Measurements from ENCODE around the gene SLC35E3.

SLC35E3 gene

GRCh38 chr12:68745904-68746571 lies at the start of gene SLC35E3:
SLC35E3 (plus strand) TSS chr12:68746176; CDS start chr12:68746378, 202 bp downstream.
- peak; percentile 89 for DNase-seq

- no peak for DNase-seq
Measured at GRCh38 chr12:68699486-68699885, 46.5 kb upstream of the SLC35E3 start.

DNA sequence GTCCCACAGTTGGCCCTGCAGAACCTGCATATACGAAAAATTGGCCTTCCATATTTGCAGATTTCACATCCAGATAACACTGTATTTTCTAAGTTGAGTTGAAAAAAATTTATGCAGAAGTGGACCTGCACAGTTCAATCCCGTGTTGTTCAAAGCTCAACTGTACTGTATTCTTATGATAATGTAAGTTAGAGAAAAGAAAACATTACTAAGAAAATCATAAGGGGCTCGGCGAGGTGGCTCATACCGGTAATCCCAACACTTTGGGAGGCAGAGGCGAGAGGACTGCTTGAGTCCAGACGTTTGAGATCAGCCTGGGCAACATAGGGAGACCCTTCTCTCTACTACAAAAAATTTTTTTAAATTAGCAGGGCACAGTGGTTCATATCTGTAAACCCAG lies 18.2 kb upstream of the SLC35E3 start:
- DNase-seq: no peak

DNA sequence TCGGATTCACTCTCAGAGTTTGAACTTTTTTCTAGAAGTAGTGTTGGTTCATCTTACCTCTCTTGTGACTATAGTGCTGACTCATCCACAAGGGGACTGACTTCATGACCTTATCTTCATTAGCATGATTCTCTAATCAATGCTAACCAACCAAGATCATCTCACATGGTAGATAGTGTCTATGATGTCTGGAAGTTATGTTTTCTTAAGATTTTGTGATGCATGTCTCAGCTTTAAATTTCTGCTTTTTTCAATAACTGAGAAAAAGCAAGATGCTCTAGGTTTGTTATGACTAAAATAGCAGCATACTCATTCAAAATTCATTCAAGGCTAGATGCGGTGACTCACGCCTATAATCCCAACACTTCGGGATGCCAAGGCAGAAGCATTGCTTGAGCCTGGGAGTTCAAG lies 12.3 kb upstream of the SLC35E3 start:
- no peak for DNase-seq

DNA sequence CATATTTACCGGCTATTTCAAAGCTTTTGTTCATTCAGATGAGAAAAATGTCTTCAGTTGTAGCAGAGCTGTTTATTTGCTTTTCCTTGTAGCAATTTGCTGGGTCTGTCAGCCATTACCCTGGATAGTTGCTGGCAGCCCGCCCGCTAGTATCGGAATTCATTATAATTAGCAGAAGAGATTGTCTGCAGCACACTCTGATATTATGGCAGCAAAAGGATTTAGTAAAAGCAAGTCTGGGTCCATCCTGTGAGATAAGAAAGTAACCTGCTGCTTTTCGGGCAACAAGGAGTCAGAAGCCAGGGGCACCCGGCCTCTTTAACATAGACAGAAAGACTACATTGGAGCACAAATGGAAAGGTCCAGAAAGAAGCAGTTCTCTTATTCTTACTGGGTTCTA lies 6.1 kb upstream of the SLC35E3 start:
- no peak for DNase-seq

DNA sequence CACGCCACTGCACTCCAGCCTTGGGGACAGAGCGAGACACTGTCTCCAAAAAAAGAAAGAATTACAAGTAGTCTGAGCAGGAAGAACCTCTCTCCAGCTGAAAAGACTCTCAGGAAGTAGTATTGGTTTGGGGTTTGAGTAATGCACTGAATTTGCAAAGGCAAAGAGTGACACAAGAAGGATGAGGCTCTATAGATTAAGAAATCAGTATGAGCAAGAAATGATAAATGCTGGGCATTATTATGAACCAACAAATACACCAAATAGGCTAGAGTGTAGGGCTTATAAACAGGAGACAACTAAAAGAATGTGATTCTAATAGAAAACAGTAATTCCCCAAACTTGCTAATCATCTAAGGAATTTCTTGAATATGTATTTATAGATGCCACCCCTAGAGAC lies 2.6 kb upstream of the SLC35E3 start:
- DNase-seq: no peak

GRCh38 chr12:68745376-68745903 lies 536 bp upstream of the SLC35E3 start:
- DNase-seq: no peak

DNA sequence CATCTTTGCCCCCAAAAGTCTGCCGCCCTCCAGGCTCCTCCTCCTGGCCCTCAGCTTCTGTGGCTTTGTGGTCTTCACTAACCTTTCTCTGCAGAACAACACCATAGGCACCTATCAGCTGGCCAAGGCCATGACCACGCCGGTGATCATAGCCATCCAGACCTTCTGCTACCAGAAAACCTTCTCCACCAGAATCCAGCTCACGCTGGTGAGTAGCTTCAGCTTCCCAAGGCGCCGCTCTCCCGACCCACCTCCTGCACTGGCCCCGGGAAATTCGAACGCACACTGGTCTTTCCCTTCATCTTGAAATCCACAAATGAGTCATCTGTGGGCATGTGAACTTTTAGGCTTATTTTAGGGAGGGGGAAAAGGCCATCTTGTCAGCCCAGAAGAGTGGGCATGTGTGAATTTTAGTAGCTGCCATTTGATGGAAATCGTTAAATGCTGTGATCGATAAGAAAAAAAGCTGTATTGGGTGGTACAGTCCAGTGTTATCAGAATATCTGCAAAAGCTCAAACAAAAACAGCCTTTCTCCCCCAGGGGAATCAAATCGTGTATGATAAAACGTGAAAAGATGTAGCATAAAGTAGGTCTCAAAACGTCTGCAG lies 700 bp downstream of the SLC35E3 start:
- DNase-seq: peak; percentile 17

DNA sequence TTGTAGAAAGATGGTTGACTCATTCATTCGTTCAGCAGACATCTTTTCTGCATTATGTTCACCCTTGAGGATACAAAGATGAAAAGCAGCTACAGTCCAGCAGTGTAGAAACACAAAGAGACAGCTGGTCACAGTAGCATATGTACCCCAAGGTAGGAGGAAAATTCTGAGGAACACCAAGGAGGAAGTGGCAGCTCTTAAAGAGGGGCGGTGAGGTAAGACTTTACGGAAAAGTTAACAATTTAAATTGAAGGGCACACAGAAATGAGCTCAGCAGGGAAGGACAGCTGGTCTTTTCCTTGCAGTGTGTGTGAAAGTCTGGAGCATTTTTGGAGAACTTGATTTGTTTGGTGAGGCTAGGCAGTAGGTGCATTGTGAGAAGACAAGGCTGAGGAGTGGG lies 3.5 kb downstream of the SLC35E3 start:
- no peak for DNase-seq

DNA sequence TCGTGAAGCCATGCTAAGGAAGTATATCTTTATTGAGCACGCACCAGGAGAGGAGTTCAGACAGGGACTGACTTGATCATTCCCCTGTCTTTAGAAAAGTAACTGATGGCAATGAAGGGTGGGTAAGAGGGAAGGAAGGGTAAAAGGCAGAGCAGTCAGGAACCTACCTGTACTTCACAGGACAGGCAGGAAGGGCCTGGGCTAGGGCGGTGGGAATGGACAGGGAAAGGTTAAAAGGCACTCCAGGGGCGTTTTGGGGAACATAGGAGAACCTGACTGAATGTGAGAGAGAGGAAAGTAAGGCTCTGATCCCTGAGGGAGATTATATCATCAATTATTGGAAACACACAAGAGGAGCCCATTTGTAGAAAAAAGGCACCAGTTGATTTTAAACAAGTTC lies 3.9 kb downstream of the SLC35E3 start:
- DNase-seq: no peak

DNA sequence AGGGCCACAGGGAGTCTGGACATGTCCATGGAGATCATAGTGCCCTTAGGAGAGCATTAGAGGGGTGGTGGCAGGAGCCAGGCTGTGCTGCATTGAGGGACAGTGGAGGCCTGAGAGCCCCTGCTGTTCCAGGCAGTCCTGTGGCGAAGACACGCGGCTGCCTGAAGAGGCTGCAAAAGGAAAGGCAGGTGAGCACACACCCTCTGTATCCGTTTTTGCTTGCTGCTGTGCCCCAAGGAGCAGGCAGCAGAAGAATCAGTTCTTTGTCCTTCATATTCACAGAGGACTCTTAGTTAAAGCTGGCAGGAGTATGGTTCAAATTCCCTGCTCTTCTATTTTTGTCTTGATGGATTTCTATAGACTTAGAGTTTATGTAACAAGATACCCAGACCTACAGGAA lies 4.5 kb downstream of the SLC35E3 start:
- DNase-seq: no peak

DNA sequence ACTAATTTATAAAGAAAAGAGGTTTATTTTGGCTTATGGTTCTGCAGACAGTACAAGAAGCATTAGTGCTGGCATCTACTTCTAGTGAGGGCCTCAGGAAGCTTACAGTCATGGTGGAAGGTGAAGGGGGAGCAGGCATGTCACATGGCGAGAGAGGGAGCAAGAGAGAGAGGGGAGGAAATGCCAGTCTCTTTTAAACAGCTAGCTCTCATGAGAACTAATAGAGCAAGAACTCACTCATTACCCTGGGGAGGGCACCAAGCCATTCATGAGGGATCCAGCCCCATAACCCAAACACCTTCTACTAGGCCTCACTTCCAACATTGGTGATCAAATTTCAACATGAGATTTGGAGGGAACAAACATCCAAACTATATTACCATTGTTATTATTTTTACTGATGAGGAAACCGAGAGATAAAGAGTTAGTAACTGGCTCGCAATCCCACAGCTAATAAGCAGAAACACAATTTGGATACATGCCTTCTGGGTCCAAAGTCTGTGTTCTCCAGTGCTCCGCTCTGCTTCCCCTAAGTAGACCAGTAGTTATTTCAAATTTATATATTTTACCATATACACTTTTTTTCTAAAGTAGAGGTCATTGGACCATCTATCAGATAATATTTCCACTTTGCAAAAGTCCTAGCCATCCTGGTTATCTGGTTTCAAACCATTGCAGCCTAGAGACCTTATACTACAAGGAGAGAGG lies 9.7 kb downstream of the SLC35E3 start:
- no peak for DNase-seq

DNA sequence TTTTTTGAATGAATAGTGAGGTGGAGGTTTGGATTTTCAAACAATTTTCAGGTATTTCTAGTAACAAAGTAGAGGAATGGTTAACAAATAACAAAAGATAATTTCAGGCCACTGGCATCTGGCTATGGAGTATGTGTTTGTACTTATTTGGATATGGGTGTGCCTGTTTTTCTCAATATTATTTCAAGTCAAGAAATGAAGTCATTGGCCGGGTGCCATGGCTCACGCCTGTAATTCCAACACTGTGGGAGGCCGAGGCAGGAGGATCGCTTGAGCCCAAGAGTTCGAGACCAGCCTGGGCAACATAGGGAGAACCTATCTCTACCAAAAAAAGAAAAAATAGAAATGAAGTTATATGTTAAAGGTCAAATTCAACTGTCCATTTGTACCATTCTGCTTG lies 13.9 kb downstream of the SLC35E3 start:
- no peak for DNase-seq

- no peak for DNase-seq
Measured at GRCh38 chr12:68760806-68761441, 14.9 kb downstream of the SLC35E3 start.

DNA sequence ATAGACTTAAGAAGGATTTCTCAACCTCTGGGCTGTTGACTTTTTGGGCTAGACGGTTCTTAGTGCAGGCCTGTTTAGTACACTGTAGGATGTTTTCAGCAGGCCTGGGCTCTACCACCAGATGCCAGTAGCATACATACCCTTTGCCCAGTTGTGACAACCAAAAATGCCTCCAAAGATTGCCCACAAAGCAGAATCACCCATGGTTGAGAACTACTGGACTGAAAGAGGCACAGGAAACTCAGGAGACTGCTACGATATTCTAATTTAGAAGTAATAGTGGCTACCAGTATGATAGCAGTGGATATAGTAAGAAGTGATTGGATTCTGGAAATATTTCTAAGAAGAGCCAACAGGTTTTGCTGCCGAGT lies 15.5 kb downstream of the SLC35E3 start:
- no peak for DNase-seq

DNA sequence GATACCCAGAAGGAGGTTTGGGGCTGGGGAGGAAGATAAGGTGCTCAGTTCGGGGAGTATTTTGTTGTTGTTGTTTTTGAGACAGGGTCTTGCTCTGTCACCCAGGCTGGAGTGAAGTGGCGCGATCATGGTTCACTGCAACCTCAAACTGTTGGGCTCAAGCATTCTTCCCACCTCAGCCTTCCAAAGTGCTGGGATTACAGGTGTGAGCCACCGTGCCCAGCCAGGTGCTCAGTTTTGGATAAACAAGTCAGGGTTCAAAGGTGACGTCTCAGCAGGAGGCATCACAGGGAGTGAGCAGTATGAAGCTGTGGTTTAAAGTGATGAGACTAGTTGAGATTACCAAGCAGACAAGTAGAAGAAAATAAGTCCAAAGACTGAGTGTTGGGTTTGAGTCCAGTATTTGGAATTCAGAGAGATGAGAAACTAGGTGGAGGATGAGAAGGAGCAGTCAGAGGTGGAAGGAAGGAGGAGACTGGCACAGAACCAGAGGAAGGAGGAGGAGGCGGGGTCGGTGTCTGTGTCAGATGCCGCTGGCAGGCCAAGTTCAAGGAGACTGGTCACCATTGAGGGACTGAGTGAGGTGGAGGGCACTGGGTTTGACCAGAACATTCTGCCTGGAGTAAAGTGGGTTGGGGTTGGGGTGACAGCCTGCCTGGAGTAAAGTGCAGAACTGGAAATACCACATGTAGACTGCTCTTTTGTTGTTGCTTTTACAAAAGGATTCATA lies 16.1 kb downstream of the SLC35E3 start:
- no peak for DNase-seq

DNA sequence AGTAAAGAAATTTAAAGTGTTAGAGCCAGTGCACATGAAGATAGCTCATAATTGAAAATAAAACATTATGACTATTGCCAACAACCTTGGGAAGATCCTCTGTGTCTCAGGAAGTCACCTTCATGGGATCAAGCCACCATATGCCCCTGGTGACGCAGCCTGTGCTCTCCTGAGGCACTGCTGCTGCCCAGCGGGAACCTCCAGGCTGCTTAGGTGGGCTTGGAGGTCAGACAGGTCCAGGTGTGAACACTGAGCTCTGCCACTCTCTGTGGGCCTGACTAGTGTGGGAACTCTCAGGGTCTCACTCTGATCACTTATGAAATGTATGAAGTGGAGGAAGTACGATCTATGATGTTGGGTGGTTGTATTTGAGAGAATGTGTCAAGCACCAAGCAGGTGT lies 16.7 kb downstream of the SLC35E3 start:
- no peak for DNase-seq

DNA sequence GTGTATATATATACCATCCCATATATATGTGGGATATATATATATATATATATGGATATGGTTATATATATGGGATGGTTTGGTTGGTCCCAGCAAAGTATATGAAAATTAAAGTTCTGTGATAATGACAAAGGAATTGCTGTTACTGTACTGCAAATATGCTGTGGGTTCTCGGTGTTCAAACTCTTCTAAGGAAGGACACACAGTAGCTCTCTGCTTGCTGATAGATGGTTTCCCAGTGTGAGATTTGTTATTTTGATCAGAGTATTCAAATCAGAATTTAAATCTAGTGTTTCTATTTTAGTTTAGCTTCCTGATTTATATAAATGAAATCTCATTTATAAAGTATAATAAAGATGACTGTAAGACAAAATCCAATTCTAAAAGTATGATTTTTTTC lies 19.7 kb downstream of the SLC35E3 start:
- DNase-seq: no peak

GRCh38 chr12:68766646-68767045 lies 20.7 kb downstream of the SLC35E3 start:
- DNase-seq: no peak

- DNase-seq: no peak
Measured at GRCh38 chr12:68767191-68767590, 21.2 kb downstream of the SLC35E3 start.

- DNase-seq: no peak
Measured at GRCh38 chr12:68768431-68768939, 22.5 kb downstream of the SLC35E3 start.

- DNase-seq: no peak
Measured at GRCh38 chr12:68769941-68770340, 24.0 kb downstream of the SLC35E3 start.

Data from activated CD4-positive, alpha-beta T cell treated with anti-CD3 and anti-CD28 coated beads, Interleukin-2, amount 50 U/mL, for 1 hour (primary cell).